ENCODE measurements around the gene ADGRL2.
A peak's percentile ranks its signal among the peaks of the same experiment; 100 is the strongest.

Gene ADGRL2

GRCh38 chr1:81937791-81938450 is 137.2 kb downstream of the ADGRL2 start:
- H3K4me3 Mint-ChIP-seq, result no peak overlapping the region
- H3K4me1 Mint-ChIP-seq, result peaks cover 13% of the 10 kb centered on the region
- H3K27ac Mint-ChIP-seq, result peak overlapping the region; percentile 53 to 78 (median 60)
- no peaks in the 10 kb centered on the region for H3K27me3 Mint-ChIP-seq (ENCODE audit: low read depth)
- no peak for TF ChIP-seq CTCF (IDR thresholded peaks at IDR 0.05; ENCODE audit: unreplicated experiment in 3 of 3)
- H3K36me3 Mint-ChIP-seq (ENCODE audit: low read depth), result peaks cover 20% of the 10 kb centered on the region
- H3K9me3 Mint-ChIP-seq, result no peaks in the 10 kb centered on the region

- no peaks in the 10 kb centered on the region for H3K27me3 Mint-ChIP-seq (ENCODE audit: low read depth)
- no peak for TF ChIP-seq CTCF (IDR thresholded peaks at IDR 0.05; ENCODE audit: unreplicated experiment in 3 of 3)
- H3K4me3 Mint-ChIP-seq, result no peak overlapping the region
- no peak overlapping the region for H3K27ac Mint-ChIP-seq
- peaks cover 29% of the 10 kb centered on the region for H3K4me1 Mint-ChIP-seq
- no peaks in the 10 kb centered on the region for H3K9me3 Mint-ChIP-seq
- peaks cover 40% of the 10 kb centered on the region for H3K36me3 Mint-ChIP-seq (ENCODE audit: low read depth)
Observed at GRCh38 chr1:81948495-81948894, 147.8 kb downstream of the ADGRL2 start.

GRCh38 chr1:81949421-81949820 is 148.7 kb downstream of the ADGRL2 start:
- Mint-ChIP-seq H3K27ac (no peak overlapping the region), H3K27me3 (ENCODE audit: low read depth) (no peaks in the 10 kb centered on the region), H3K4me3 (no peak overlapping the region), H3K4me1 (peaks cover 29% of the 10 kb centered on the region), H3K9me3 (no peaks in the 10 kb centered on the region), H3K36me3 (ENCODE audit: low read depth) (peaks cover 41% of the 10 kb centered on the region)
- TF ChIP-seq CTCF (IDR thresholded peaks at IDR 0.05; ENCODE audit: unreplicated experiment in 3 of 3), result no peak

GRCh38 chr1:81950037-81950436 is 149.3 kb downstream of the ADGRL2 start:
- no peak overlapping the region for H3K4me3 Mint-ChIP-seq
- H3K27ac Mint-ChIP-seq, result peak overlapping the region in 2 of 3 experiments; percentile 38 to 54
- H3K36me3 Mint-ChIP-seq (ENCODE audit: low read depth), result peaks cover 47% of the 10 kb centered on the region
- H3K9me3 Mint-ChIP-seq, result no peaks in the 10 kb centered on the region
- H3K27me3 Mint-ChIP-seq (ENCODE audit: low read depth), result no peaks in the 10 kb centered on the region
- TF ChIP-seq CTCF (IDR thresholded peaks at IDR 0.05; ENCODE audit: unreplicated experiment in 3 of 3), result no peak
- peaks cover 34% of the 10 kb centered on the region for H3K4me1 Mint-ChIP-seq

- H3K36me3 Mint-ChIP-seq (ENCODE audit: low read depth), result peaks cover 46% of the 10 kb centered on the region
- peak overlapping the region in 2 of 3 experiments; percentile 28 to 54 for H3K27ac Mint-ChIP-seq
- no peak overlapping the region for H3K4me3 Mint-ChIP-seq
- H3K9me3 Mint-ChIP-seq, result no peaks in the 10 kb centered on the region
- no peak for TF ChIP-seq CTCF (IDR thresholded peaks at IDR 0.05; ENCODE audit: unreplicated experiment in 3 of 3)
- peaks cover 29% of the 10 kb centered on the region for H3K4me1 Mint-ChIP-seq
- H3K27me3 Mint-ChIP-seq (ENCODE audit: low read depth), result no peaks in the 10 kb centered on the region
Observed at GRCh38 chr1:81950591-81951244, 150.0 kb downstream of the ADGRL2 start.
